HG03135 (cell line): ENCODE results near the gene LRRC59.
"Not testable (repeated sequence)": the region's sequence is repeated elsewhere in the genome, so short reads cannot be mapped to it uniquely, and the experiment has no call there.

ENCODE experiments used
- ATAC-seq: cut with Tn5 transposase; IDR thresholded peaks from one replicate; pipeline ENCODE4 v1.9.1; 2021; ENCODE audit warnings: mild to moderate bottlenecking, moderate library complexity; ENCODE audit not compliant: unreplicated experiment

LRRC59 gene

DNA sequence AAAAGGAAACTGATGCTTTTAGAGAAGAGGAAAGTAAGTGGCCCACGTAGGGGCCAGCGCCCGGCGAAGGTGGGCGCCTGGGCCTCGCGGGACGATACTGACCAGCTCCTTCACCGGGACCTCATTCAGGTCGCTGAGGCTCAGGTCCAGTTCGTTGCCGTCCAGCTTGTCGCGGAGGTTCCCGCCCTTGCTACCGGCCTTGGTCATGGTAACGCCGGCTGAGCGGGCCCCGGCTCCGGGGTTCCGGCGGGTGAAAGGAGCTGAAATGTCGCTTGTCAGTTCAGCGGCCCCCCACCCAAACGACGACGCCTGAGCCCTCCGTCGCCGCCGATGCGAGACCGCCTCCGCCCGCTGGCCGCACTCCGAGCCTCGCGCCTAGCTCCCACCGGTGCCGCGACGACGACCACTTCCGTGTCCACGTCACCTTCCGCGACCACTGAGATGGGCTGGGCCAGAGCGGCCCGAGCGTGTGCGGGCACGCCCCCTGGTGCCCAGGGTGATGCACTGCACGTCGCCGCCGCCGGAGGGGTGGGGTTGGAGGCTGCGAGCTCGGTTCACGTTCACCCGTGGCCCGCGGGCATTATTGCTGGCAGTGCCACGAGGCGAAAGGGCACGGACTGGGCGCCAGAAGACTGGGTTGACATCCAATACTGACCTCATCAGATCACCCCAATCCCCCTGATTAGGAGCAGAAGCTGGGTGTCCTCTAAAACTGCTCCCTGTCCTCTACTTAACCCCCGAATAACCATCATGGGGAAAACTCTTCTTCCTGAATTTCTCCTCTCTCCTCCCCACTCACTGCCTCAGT, at the start of gene LRRC59:
TSS of gene LRRC59 (minus strand) at position 413 of the 808 bp plus-strand sequence. CDS start at position 207, 206 bp downstream.
- peak; percentile 95 for ATAC-seq

GRCh38 chr17:50445730-50446325, 48.5 kb upstream of the LRRC59 start:
- ATAC-seq = no peak

GRCh38 chr17:50444841-50445715, 47.8 kb upstream of the LRRC59 start:
- ATAC-seq = no peak

- no peak for ATAC-seq
Observed at GRCh38 chr17:50443505-50443974, 46.2 kb upstream of the LRRC59 start.

DNA sequence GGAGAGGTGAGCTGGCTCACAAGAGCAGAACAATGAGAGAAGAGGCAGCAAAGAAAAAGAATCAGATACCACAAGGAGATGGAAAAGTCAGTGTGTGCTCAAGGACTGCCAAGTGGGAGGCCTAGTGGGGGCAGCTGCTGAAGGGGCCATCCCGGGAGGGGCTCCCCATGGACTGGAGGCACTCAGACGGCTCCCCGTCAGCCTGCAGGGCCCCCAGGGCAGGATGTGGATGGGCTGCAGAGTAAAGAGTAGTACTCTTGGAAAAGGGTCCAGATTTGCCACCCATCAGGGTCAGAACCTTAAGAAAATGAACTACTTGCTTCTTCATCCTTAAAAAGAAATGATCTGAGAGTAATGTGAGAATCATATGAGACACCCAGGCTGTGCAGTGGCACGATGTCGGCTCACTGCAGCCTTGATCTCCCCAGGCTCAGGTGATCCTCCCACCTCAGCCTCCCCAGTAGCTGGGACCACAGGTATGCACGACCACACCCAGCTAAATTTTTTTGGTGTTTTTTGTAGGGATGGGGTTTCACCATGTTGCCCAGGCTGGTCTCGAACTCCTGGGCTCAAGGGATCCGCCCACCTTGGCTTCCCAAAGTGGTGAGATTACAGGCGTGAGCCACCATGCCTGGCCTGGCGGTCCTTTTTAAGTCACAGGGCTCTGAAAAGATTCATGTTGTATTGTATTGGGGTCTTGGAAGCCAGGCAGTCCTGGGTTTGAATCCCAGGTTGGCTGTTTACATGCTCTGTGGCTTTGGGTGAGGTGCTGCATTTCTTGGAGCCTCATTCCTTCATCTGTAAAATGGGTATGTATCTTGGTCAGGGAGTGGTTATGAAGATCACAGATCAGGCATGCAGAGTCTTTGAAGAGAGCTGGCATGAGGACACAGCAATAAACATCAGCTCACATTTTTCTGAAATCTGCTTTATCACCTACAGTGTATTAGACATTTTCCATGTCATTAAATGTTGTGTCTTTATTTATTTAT, 43.8 kb upstream of the LRRC59 start:
- no peak for ATAC-seq

GRCh38 chr17:50440172-50440837, 43.0 kb upstream of the LRRC59 start:
- no peak for ATAC-seq

DNA sequence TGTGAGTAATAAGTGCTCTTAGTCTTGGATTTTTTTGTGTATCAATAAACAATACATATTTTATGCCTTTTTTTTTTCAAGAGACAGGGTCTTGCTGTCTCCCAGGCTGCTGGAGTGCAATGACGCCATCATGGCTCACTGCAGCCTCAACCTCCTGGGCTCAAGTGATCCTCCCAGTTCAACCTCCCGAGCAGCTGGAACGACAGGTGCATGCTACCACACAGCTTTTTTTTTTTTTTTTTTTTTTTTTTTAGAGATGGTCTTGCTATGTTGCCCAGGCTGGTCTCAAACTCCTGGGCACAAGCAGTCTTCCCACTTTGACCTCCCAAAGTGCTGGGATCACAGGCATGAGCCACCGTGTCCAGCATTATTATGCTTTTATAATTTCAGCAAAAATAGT, 41.7 kb upstream of the LRRC59 start:
- no peak for ATAC-seq

- no peak for ATAC-seq
Observed at GRCh38 chr17:50437409-50437808, 40.1 kb upstream of the LRRC59 start.

DNA sequence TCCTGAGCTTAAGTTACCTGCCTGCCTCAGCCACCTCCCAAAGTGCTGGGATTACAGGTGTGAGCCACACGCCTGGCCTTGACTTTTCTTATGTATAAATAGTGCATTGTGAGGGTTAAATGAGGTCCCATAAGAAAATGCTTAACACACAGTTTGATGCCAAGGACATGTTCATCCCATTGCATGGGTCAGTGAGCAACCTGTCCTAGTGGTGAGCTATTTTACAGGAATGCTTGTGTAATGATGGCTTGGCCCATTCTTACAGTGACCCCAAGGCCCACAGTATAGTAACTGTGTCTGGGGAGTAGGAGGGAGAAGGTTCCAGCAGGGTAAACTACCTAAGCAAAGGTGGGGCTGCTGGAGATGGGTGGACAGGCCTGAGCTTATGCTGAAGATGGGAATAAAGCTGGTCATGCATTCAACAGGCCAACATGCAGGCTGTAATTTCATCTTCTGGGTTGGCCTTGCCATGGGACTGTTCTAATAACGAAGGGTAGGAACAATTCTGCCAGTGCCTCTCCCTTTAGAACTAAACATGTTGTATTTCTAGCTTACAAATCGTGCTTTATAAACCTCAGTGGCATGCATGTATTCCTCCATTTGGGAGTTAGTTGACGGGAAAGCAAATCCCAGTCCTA, 34.9 kb upstream of the LRRC59 start:
- no peak for ATAC-seq

GRCh38 chr17:50430821-50431618, 33.7 kb upstream of the LRRC59 start:
- ATAC-seq = no peak

- ATAC-seq = no peak
Observed at GRCh38 chr17:50429793-50430192, 32.5 kb upstream of the LRRC59 start.

GRCh38 chr17:50428831-50429424, 31.6 kb upstream of the LRRC59 start:
- ATAC-seq = no peak

DNA sequence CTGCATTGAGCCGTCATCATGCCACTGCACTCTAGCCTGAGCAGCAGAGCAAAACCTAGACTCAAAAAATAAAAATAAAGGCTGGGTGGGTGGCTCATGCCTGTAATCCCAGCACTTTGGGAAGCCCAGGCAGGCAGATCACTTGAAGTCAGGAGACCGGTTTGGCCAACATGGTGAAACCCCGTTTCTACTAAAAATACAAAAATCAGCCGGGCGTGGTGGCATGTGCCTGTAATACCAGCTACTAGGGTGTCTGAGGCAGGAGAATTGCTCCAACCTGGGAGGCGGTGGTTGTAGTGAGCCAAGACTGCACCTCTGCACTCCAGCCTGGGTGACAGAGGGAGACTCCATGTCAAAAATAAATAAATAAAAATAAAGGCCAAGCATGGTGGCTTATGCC, 30.8 kb upstream of the LRRC59 start:
- ATAC-seq = not testable (repeated sequence)

DNA sequence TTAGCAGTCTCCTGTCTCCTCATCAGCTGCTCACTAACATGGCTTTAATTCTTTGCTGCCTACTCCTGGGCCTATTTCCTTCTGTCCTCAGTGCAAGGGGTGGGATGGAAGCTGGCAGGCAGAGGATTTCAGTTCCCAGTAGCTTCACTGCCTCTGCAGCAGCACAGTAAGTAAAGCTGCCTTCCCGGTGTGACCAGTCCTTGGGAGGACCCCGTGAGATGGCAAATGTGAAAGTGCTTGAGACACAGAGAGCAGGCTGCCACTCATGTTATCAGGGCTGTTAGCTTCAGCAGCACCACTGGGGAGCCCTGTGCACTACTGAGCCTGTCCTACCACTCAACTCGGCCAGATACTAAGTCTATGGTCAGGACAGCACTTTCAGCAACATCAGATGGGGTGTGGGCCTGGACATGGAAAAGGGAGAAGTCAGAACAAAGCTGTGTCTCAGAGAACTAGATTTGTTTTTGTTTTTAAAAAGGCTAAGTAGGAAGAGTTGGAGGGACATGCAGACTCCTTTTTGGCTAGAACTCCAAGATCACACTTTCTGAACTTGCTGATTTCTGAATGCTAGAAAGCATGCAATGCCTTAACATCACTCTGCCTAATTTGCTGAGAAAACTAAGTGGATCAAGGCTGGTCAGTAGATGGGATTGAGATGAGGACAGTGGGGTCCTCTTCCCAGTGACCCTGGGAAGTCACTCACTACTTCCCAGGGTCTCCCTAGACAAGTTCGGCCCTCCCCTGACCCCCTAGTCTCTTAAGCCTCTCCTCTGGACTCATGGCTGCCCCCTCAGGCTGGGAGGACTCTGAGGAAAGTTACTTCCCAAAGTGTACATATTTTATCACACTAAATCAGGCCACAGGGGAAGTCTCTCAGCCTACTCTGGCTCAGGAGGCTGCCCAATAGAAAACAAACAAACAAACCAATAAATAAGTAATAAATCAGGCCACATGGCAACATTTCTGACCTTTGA, 29.8 kb upstream of the LRRC59 start:
- ATAC-seq = no peak

DNA sequence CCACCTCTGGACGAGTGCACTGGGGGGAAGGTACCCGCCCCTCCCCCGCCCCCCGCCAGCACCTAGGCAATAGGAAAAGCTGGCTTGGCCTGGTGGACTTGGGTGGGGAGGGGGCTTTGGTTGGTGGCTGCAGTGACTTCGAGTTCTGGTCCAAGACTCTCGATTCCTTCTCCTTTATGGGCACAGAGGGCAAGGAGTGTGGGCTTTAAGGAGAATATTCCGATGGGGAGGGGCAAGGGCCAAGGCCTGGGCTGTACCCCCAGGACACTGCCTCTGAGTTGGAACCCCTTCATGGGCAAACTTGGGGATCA, 29.1 kb upstream of the LRRC59 start:
- ATAC-seq = no peak

- ATAC-seq = no peak
Observed at GRCh38 chr17:50425682-50426471, 28.6 kb upstream of the LRRC59 start, which contains the start of gene ACSF2. ACSF2 (plus strand) TSS chr17:50426218; CDS start chr17:50426262, 44 bp downstream.
